Measurements from ENCODE around the gene MPEG1.

- TF ChIP-seq CTCF (IDR thresholded peaks at IDR 0.05; ENCODE audit: low read length) (no peak), EZH2 (optimal IDR thresholded peaks at IDR 0.05; ENCODE audit: low read depth, low read length) (no peak)
Measured at GRCh38 chr11:59189986-59190385, 22.7 kb downstream of the MPEG1 start.

Measured in MM.1S (cell line).